OCI-LY7 (cell line): ENCODE data around the gene SPATA3. TPM values are rescaled to one million over a fixed set of nuclear protein-coding genes. Genes with fewer than 3 reads are reported as not detected.

Source experiments
- BruUV-seq: library from RNA; stranded (reverse); fragments of 400-500 nt; replicated peaks from 2 replicates; lab custom pipeline; 2021; lab: Mats Ljungman, UMichigan
- CTCF ChIA-PET: fragments of 300-600 bp; sonication (Branson Sonifier 250); formaldehyde crosslinking; loops from one replicate; lab custom pipeline; 2022; ENCODE audit warnings: antibody characterized with exemption; ENCODE audit not compliant: unreplicated experiment; lab: Charles Lee
- POLR2A ChIA-PET: fragments of 300-600 bp; sonication (Branson Sonifier 250); formaldehyde crosslinking; loops from one replicate; lab custom pipeline; 2022; ENCODE audit warnings: antibody characterized with exemption; lab: Charles Lee
- DNase-seq: peaks from one replicate; pipeline ENCODE4 v3.0.0-alpha.2; 2015; ENCODE audit warnings: low spot score
- H2AFZ ChIP-seq: fragments of 200-600 bp; sonication (generic), shearing (Covaris generic); 2 replicates; pipeline ENCODE4 v1.6.1; 2014; ENCODE audit warnings: mild to moderate bottlenecking, antibody characterized with exemption, low read length, moderate library complexity
- H3K27ac ChIP-seq: fragments of 200-600 bp; sonication (generic); 2 replicates; pipeline ENCODE4 v1.5.1; 2014; ENCODE audit warnings: mixed run types, low read depth, mild to moderate bottlenecking, moderate library complexity, low read length, inconsistent platforms; ENCODE audit not compliant: poor library complexity, severe bottlenecking
- H3K36me3 ChIP-seq: fragments of 200-600 bp; sonication (generic); 2 replicates; pipeline ENCODE4 v1.6.1; 2014; ENCODE audit warnings: mild to moderate bottlenecking, antibody characterized with exemption, low read length, moderate library complexity, mixed read lengths; ENCODE audit not compliant: insufficient read depth
- H3K4me1 ChIP-seq: fragments of 200-600 bp; sonication (generic); 2 replicates; pipeline ENCODE4 v1.5.1; 2014; ENCODE audit warnings: mild to moderate bottlenecking, low read length; ENCODE audit not compliant: insufficient read depth, poor library complexity, severe bottlenecking
- H3K4me2 ChIP-seq: fragments of 200-600 bp; sonication (generic); 2 replicates; pipeline ENCODE4 v1.6.1; 2014; ENCODE audit warnings: mild to moderate bottlenecking, low read length
- H3K4me3 ChIP-seq: fragments of 200-600 bp; sonication (generic); 2 replicates; pipeline ENCODE4 v1.5.1; 2014; ENCODE audit warnings: mild to moderate bottlenecking, low read depth, low read length; ENCODE audit not compliant: poor library complexity, severe bottlenecking
- H3K79me2 ChIP-seq: fragments of 200-600 bp; sonication (generic); 2 replicates; pipeline ENCODE4 v1.6.1; 2016; ENCODE audit warnings: low read depth, mild to moderate bottlenecking, low read length, moderate library complexity, mixed read lengths; ENCODE audit not compliant: insufficient read depth
- H3K9me2 ChIP-seq: fragments of 200-600 bp; sonication (generic); 2 replicates; pipeline ENCODE4 v1.6.1; 2016; ENCODE audit warnings: mild to moderate bottlenecking, low read length, mixed read lengths; ENCODE audit not compliant: insufficient read depth
- H3K9me3 ChIP-seq: fragments of 200-600 bp; sonication (generic); 2 replicates; pipeline ENCODE4 v1.6.1; 2014; ENCODE audit warnings: mild to moderate bottlenecking, mixed run types, low read length, mixed read lengths
- H4K20me1 ChIP-seq: fragments of 200-600 bp; sonication (generic); 2 replicates; pipeline ENCODE4 v1.6.1; 2014; ENCODE audit warnings: mild to moderate bottlenecking, antibody characterized with exemption, low read length, moderate library complexity, mixed read lengths; ENCODE audit not compliant: insufficient read depth
- EZH2phosphoT487 ChIP-seq: fragments of 200-600 bp; sonication (generic); IDR thresholded peaks from 2 replicates; pipeline ENCODE4 v1.6.1; 2018; ENCODE audit warnings: low read depth, borderline replicate concordance, mild to moderate bottlenecking, mixed run types, antibody characterized with exemption, low read length, moderate library complexity, mixed read lengths
- intact Hi-C: fragments of 100-400 bp; cut with micrococcal nuclease; formaldehyde crosslinking; loops from one replicate; pipeline ENCODE4 v1.10.0; 2022; ENCODE audit not compliant: unreplicated experiment
- total RNA-seq, 2 experiments: library from RNA; depleted of rRNA in 1 of 2; stranded (reverse); fragments of >200 nt in 1 of 2; shearing (Covaris generic) in 1 of 2; gene quantifications; 2 replicates each; pipeline ENCODE4 v1.2.3, GENCODE V29; 2014 to 2022
- TF ChIP-seq, protein P1 (sequence below): fragments of 200-600 bp; sonication (generic); conservative IDR thresholded peaks from 2 replicates; pipeline ENCODE4 v1.5.1; 2014; ENCODE audit warnings: mild to moderate bottlenecking, antibody characterized with exemption, low read length, moderate library complexity, mixed read lengths

SPATA3 gene
- total RNA-seq, 2 experiments from 2014 or later, result not detected

GRCh38 chr2:231039821-231040364 lies 44.0 kb downstream of the SPATA3 start:
- TF ChIP-seq, protein P1, sequence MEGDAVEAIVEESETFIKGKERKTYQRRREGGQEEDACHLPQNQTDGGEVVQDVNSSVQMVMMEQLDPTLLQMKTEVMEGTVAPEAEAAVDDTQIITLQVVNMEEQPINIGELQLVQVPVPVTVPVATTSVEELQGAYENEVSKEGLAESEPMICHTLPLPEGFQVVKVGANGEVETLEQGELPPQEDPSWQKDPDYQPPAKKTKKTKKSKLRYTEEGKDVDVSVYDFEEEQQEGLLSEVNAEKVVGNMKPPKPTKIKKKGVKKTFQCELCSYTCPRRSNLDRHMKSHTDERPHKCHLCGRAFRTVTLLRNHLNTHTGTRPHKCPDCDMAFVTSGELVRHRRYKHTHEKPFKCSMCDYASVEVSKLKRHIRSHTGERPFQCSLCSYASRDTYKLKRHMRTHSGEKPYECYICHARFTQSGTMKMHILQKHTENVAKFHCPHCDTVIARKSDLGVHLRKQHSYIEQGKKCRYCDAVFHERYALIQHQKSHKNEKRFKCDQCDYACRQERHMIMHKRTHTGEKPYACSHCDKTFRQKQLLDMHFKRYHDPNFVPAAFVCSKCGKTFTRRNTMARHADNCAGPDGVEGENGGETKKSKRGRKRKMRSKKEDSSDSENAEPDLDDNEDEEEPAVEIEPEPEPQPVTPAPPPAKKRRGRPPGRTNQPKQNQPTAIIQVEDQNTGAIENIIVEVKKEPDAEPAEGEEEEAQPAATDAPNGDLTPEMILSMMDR, result no peak
- TF ChIP-seq EZH2phosphoT487, result no peak
- POLR2A ChIA-PET, result no interaction called here
- H3K4me2 ChIP-seq, result no peak overlapping the region

DNA sequence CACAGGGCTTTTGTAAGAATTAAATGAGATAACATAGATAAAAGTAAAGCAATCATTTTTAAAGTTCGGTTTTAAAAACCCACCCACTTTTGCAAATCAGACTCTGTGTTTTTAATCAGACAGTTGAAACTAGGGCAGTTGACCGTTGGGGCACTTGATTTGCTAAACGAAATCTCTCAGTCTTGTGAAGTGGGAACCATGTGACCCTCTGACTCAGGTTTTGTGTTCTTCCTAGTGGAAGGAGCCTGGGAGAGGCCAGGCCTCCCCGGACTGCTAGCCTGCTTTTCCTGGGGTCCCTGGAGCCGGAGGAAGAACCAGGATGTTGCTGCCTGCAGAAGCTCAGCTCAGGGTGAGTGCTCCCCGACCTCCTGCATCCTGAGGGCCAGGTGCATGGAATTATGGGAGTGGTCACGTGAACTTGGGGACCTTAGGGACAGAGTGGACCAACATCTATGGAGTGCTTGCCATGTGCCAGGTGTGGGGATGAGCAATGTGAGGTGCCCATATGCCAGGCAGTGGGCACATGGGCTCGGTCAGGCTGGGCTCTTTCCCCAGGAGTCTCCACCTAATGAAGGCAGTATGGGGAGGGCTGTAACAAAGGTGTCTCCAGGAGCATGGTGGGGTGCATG lies 45.3 kb downstream of the SPATA3 start:
- H3K9me3 ChIP-seq, result no peaks in the 10 kb centered on the region
- H3K4me2 ChIP-seq, result no peak overlapping the region
- ChIA-PET CTCF (no interaction called here), POLR2A (no interaction called here)
- H3K4me3 ChIP-seq, result no peak overlapping the region
- intact Hi-C loops, result no loop called here
- no peaks in the 10 kb centered on the region for H4K20me1 ChIP-seq
- TF ChIP-seq EZH2phosphoT487, result no peak
- TF ChIP-seq, protein P1, result no peak
- H3K36me3 ChIP-seq, result no peaks in the 10 kb centered on the region
- H3K27ac ChIP-seq, result no peak overlapping the region
- no TSS peak for BruUV-seq
- no peaks in the 10 kb centered on the region for H3K9me2 ChIP-seq
- H3K4me1 ChIP-seq, result no peaks in the 10 kb centered on the region
- no peaks in the 10 kb centered on the region for H3K79me2 ChIP-seq
- DNase-seq, result no peak
- no peak overlapping the region for H2AFZ ChIP-seq

More at GRCh38 chr2:231039821-231040364, 44.0 kb downstream of the SPATA3 start:
- Histone ChIP-seq H3K9me3 (no peaks in the 10 kb centered on the region), H3K4me3 (no peak overlapping the region), H3K27ac (no peak overlapping the region), H3K79me2 (no peaks in the 10 kb centered on the region), H4K20me1 (no peaks in the 10 kb centered on the region), H2AFZ (no peak overlapping the region), H3K9me2 (no peaks in the 10 kb centered on the region), H3K4me1 (peaks cover 3% of the 10 kb centered on the region), H3K36me3 (no peaks in the 10 kb centered on the region)
- intact Hi-C loops, result no loop called here
- no peak for DNase-seq
- CTCF ChIA-PET, result no interaction called here
- no TSS peak for BruUV-seq

- no peaks in the 10 kb centered on the region for H3K36me3 ChIP-seq
- BruUV-seq, result no TSS peak
- H3K27ac ChIP-seq, result no peak overlapping the region
- H3K9me2 ChIP-seq, result no peaks in the 10 kb centered on the region
- H3K79me2 ChIP-seq, result no peaks in the 10 kb centered on the region
- intact Hi-C loops, result no loop called here
- H3K4me3 ChIP-seq, result no peak overlapping the region
- DNase-seq, result no peak
- ChIA-PET POLR2A (no interaction called here), CTCF (no interaction called here)
- H3K4me2 ChIP-seq, result no peak overlapping the region
- no peaks in the 10 kb centered on the region for H3K4me1 ChIP-seq
- no peaks in the 10 kb centered on the region for H3K9me3 ChIP-seq
- no peak for TF ChIP-seq EZH2phosphoT487
- no peak overlapping the region for H2AFZ ChIP-seq
- H4K20me1 ChIP-seq, result no peaks in the 10 kb centered on the region
Observed at GRCh38 chr2:231043796-231044195, 47.9 kb downstream of the SPATA3 start.
